ENCODE results near the gene PAPPA. TPM values are rescaled to one million over a fixed set of nuclear protein-coding genes. Genes with fewer than 3 reads are reported as not detected.

Gene PAPPA
- total RNA-seq, 1 donor from 2014 or later = 5.7 TPM

GRCh38 chr9:116337015-116337414 lies 183.4 kb downstream of the PAPPA start:
- no peak for DNase-seq (ENCODE audit: low spot score)

- no peak for DNase-seq (ENCODE audit: low spot score)
Observed at GRCh38 chr9:116340270-116340669, 186.7 kb downstream of the PAPPA start.

GRCh38 chr9:116342061-116342460 lies 188.5 kb downstream of the PAPPA start:
- no peak for DNase-seq (ENCODE audit: low spot score)

- DNase-seq (ENCODE audit: low spot score) = no peak
Observed at GRCh38 chr9:116342941-116343340, 189.3 kb downstream of the PAPPA start.

- no peak for DNase-seq (ENCODE audit: low spot score)
Observed at GRCh38 chr9:116344416-116344815, 190.8 kb downstream of the PAPPA start.

- DNase-seq (ENCODE audit: low spot score) = no peak
Observed at GRCh38 chr9:116345393-116345792, 191.8 kb downstream of the PAPPA start.

GRCh38 chr9:116345817-116346216 lies 192.2 kb downstream of the PAPPA start:
- DNase-seq (ENCODE audit: low spot score) = no peak

GRCh38 chr9:116349684-116350083 lies 196.1 kb downstream of the PAPPA start:
- no peak for DNase-seq (ENCODE audit: low spot score)

- DNase-seq (ENCODE audit: low spot score) = no peak
Observed at GRCh38 chr9:116350213-116350612, 196.6 kb downstream of the PAPPA start.

- no peak for DNase-seq (ENCODE audit: low spot score)
Observed at GRCh38 chr9:116352958-116353357, 199.4 kb downstream of the PAPPA start.

- no peak for DNase-seq (ENCODE audit: low spot score)
Observed at GRCh38 chr9:116355153-116355921, 201.7 kb downstream of the PAPPA start.

- no peak for DNase-seq (ENCODE audit: low spot score)
Observed at GRCh38 chr9:116358251-116358650, 204.7 kb downstream of the PAPPA start.

- DNase-seq (ENCODE audit: low spot score) = no peak
Observed at GRCh38 chr9:116360016-116360415, 206.4 kb downstream of the PAPPA start.

- no peak for DNase-seq (ENCODE audit: low spot score)
Observed at GRCh38 chr9:116360989-116361388, 207.4 kb downstream of the PAPPA start.

- DNase-seq (ENCODE audit: low spot score) = no peak
Observed at GRCh38 chr9:116361547-116361946, 208.0 kb downstream of the PAPPA start.

GRCh38 chr9:116362493-116362892 lies 208.9 kb downstream of the PAPPA start:
- DNase-seq (ENCODE audit: low spot score) = no peak

- no peak for DNase-seq (ENCODE audit: low spot score)
Observed at GRCh38 chr9:116365056-116365471, 211.5 kb downstream of the PAPPA start.

- no peak for DNase-seq (ENCODE audit: low spot score)
Observed at GRCh38 chr9:116366241-116366640, 212.7 kb downstream of the PAPPA start.

GRCh38 chr9:116368680-116369079 lies 215.1 kb downstream of the PAPPA start:
- no peak for DNase-seq (ENCODE audit: low spot score)

- DNase-seq (ENCODE audit: low spot score) = no peak
Observed at GRCh38 chr9:116369706-116370105, 216.1 kb downstream of the PAPPA start.

GRCh38 chr9:116370556-116370955 lies 217.0 kb downstream of the PAPPA start:
- DNase-seq (ENCODE audit: low spot score) = no peak

GRCh38 chr9:116372081-116372673 lies 218.6 kb downstream of the PAPPA start:
- DNase-seq (ENCODE audit: low spot score) = no peak

GRCh38 chr9:116372786-116373185 lies 219.2 kb downstream of the PAPPA start:
- DNase-seq (ENCODE audit: low spot score) = no peak
